Panc1 (cell line): ENCODE data around the gene ORC6. TPM values are rescaled to one million over a fixed set of nuclear protein-coding genes. Genes with fewer than 3 reads are reported as not detected.

Experiments used
- ATAC-seq: fragments of 200-7000 bp; cut with Tn5 transposase; 2 replicates; pipeline ENCODE4 v1.9.1; 2020; ENCODE audit warnings: mild to moderate bottlenecking, moderate library complexity
- BruUV-seq: library from RNA; stranded (reverse); fragments of 400-500 nt; replicated peaks from 2 replicates; lab custom pipeline; 2021; lab: Mats Ljungman, UMichigan
- CTCF ChIA-PET: fragments of 300-600 bp; sonication (Branson Sonifier 250); formaldehyde crosslinking; loops from one replicate; lab custom pipeline; 2022; ENCODE audit warnings: antibody characterized with exemption; lab: Charles Lee
- POLR2A ChIA-PET: fragments of 300-600 bp; sonication (Branson Sonifier 250); formaldehyde crosslinking; loops from one replicate; lab custom pipeline; 2022; ENCODE audit warnings: antibody characterized with exemption; lab: Charles Lee
- DNase-seq: peaks from one replicate; pipeline ENCODE4 v3.0.0-alpha.2; 2010; ENCODE audit warnings: low read depth, low spot score
- H3K27ac ChIP-seq: 2 replicates; pipeline ENCODE4 v1.5.1; 2011; ENCODE audit warnings: mild to moderate bottlenecking, low read length, inconsistent platforms
- H3K27me3 ChIP-seq: fragments of 200-500 bp; sonication (Bioruptor generic); 2 replicates; pipeline ENCODE4 v1.6.0; 2014; ENCODE audit warnings: low read length, inconsistent platforms; ENCODE audit not compliant: control insufficient read depth, insufficient read depth
- H3K36me3 ChIP-seq: fragments of 200-500 bp; sonication (Bioruptor generic); 2 replicates; pipeline ENCODE4 v1.5.1; 2014; ENCODE audit warnings: inconsistent platforms, mild to moderate bottlenecking, low read length, moderate library complexity; ENCODE audit not compliant: control insufficient read depth, insufficient read depth
- H3K4me1 ChIP-seq: 2 replicates; pipeline ENCODE4 v1.5.1; 2011; ENCODE audit warnings: inconsistent platforms, mild to moderate bottlenecking, low read length, moderate library complexity; ENCODE audit not compliant: control insufficient read depth, insufficient read depth
- H3K4me3 ChIP-seq, 2 experiments: 2 replicates each; pipeline ENCODE4 v1.5.1; 2011 to 2012; ENCODE audit warnings: low read depth in 2 of 2, low read length in 2 of 2, mild to moderate bottlenecking in 2 of 2, inconsistent platforms in 1 of 2, moderate library complexity in 1 of 2
- H3K9me3 ChIP-seq: fragments of 200-500 bp; sonication (Bioruptor generic); 2 replicates; pipeline ENCODE4 v1.5.1; 2014; ENCODE audit warnings: low read depth, mild to moderate bottlenecking, inconsistent platforms, low read length, moderate library complexity; ENCODE audit not compliant: control insufficient read depth, insufficient read depth
- POLR2AphosphoS5 ChIP-seq: IDR thresholded peaks from 2 replicates; pipeline ENCODE4 v1.6.1; 2012; ENCODE audit warnings: mild to moderate bottlenecking, low read depth, low read length, moderate library complexity
- SIN3A ChIP-seq: IDR thresholded peaks from 2 replicates; pipeline ENCODE4 v1.6.1; 2012; ENCODE audit warnings: low read depth, mild to moderate bottlenecking, low read length, moderate library complexity, borderline replicate concordance; ENCODE audit not compliant: insufficient read depth
- TCF7L2 ChIP-seq: IDR thresholded peaks from 2 replicates; pipeline ENCODE4 v1.6.1; 2011; ENCODE audit warnings: mild to moderate bottlenecking, low read depth, low read length, inconsistent platforms
- in situ Hi-C: cut with HindIII; loops from 2 replicates; pipeline ENCODE4 v1.10.0; 2016; ENCODE audit warnings: low sequenced_read_pairs, low pct_unique_long_range_greater_than_20kb
- intact Hi-C: fragments of 100-400 bp; cut with micrococcal nuclease; formaldehyde crosslinking; loops from one replicate; pipeline ENCODE4 v1.10.0; 2022; ENCODE audit not compliant: unreplicated experiment
- total RNA-seq: library from RNA; stranded (reverse); gene quantifications from one replicate; pipeline ENCODE4 v1.2.1, GENCODE V29; 2021; ENCODE audit not compliant: unreplicated experiment
- TF ChIP-seq, protein P1 (sequence below), 2 experiments: IDR thresholded peaks; 2 replicates each; pipeline ENCODE4 v1.6.1; 2011 to 2012; ENCODE audit warnings: low read depth in 2 of 2, control low read depth in 1 of 2, low read length in 1 of 2, mild to moderate bottlenecking in 1 of 2, moderate library complexity in 1 of 2; ENCODE audit not compliant: insufficient read depth in 1 of 2
- TF ChIP-seq, protein P2 (sequence below): fragments of 450-650 bp; IDR thresholded peaks from 2 replicates; pipeline ENCODE4 v1.5.1; 2017; ENCODE audit warnings: mild to moderate bottlenecking

Gene ORC6
- total RNA-seq, 1 experiment from 2014 or later: 33.5 TPM

DNA sequence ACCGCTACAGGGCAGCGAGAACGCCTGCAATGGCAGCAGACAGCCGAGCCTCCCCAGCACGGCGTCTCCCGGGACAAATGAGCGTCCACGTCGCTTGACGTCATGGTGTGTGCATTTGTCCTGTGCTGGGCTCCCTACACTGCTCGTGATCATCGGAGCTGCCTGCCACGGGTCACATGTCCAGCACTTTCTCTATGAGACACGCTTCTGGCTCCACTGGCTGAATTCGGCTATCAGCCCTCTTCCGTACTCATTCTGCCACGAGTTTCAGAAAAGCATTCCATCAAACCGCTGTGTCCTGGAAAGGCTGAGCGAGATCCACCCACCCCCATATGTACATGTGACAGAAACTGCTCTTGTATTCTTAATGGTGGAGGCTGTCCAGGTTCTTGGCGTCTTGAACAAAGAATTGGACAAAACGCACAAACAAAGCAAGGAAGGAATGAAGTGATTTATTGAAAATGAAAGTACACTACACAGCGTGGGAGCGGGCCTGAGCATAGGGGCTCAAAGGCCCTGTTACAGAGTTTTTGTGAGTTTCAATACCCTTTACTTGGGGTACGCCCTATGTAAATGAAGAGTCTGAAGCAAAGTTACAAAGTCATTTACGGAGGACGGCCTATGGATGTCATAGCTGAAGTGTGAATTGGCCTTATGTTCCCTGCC lies 39.7 kb upstream of the ORC6 start:
- intact Hi-C loops: no loop called here
- no peak for DNase-seq
- no peaks in the 10 kb centered on the region for H3K9me3 ChIP-seq
- ChIA-PET CTCF (no interaction called here), POLR2A (no interaction called here)
- no peak for ATAC-seq
- H3K27me3 ChIP-seq: no peaks in the 10 kb centered on the region
- in situ Hi-C loops: no loop called here
- TF ChIP-seq, protein P1, sequence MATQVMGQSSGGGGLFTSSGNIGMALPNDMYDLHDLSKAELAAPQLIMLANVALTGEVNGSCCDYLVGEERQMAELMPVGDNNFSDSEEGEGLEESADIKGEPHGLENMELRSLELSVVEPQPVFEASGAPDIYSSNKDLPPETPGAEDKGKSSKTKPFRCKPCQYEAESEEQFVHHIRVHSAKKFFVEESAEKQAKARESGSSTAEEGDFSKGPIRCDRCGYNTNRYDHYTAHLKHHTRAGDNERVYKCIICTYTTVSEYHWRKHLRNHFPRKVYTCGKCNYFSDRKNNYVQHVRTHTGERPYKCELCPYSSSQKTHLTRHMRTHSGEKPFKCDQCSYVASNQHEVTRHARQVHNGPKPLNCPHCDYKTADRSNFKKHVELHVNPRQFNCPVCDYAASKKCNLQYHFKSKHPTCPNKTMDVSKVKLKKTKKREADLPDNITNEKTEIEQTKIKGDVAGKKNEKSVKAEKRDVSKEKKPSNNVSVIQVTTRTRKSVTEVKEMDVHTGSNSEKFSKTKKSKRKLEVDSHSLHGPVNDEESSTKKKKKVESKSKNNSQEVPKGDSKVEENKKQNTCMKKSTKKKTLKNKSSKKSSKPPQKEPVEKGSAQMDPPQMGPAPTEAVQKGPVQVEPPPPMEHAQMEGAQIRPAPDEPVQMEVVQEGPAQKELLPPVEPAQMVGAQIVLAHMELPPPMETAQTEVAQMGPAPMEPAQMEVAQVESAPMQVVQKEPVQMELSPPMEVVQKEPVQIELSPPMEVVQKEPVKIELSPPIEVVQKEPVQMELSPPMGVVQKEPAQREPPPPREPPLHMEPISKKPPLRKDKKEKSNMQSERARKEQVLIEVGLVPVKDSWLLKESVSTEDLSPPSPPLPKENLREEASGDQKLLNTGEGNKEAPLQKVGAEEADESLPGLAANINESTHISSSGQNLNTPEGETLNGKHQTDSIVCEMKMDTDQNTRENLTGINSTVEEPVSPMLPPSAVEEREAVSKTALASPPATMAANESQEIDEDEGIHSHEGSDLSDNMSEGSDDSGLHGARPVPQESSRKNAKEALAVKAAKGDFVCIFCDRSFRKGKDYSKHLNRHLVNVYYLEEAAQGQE (IDR thresholded peaks at IDR 0.05; ENCODE audit: insufficient read depth in 1 of 2, low read depth in 2 of 2, low read length in 1 of 2): no peak
- no peak for TF ChIP-seq SIN3A
- no peak for TF ChIP-seq POLR2AphosphoS5
- no peak overlapping the region for H3K27ac ChIP-seq
- H3K36me3 ChIP-seq: no peaks in the 10 kb centered on the region
- H3K4me1 ChIP-seq: no peaks in the 10 kb centered on the region
- no peak overlapping the region for H3K4me3 ChIP-seq
- BruUV-seq: no TSS peak

DNA sequence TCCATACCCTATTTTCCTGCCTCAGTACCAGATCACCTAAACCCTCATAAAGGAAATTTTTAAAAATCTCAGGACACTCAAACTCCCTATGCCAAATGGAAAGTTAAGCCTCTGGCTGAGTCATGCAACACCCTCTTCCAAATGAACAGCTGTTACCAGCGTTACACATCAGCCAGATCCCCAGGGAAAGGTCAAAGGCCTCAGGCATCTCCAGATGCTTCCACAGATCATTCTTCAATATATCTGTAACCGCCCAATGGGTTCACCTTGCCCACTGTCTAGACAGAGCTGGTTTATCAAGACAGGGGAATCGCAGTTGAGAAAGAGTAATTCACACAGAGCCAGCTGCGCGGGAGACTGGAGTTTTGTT lies 39.2 kb upstream of the ORC6 start:
- H3K27ac ChIP-seq: no peak overlapping the region
- TF ChIP-seq, protein P1 (IDR thresholded peaks at IDR 0.05; ENCODE audit: insufficient read depth in 1 of 2, low read depth in 2 of 2, low read length in 1 of 2): no peak
- TF ChIP-seq SIN3A (no peak), TCF7L2 (no peak), POLR2AphosphoS5 (no peak)
- TF ChIP-seq, protein P2, sequence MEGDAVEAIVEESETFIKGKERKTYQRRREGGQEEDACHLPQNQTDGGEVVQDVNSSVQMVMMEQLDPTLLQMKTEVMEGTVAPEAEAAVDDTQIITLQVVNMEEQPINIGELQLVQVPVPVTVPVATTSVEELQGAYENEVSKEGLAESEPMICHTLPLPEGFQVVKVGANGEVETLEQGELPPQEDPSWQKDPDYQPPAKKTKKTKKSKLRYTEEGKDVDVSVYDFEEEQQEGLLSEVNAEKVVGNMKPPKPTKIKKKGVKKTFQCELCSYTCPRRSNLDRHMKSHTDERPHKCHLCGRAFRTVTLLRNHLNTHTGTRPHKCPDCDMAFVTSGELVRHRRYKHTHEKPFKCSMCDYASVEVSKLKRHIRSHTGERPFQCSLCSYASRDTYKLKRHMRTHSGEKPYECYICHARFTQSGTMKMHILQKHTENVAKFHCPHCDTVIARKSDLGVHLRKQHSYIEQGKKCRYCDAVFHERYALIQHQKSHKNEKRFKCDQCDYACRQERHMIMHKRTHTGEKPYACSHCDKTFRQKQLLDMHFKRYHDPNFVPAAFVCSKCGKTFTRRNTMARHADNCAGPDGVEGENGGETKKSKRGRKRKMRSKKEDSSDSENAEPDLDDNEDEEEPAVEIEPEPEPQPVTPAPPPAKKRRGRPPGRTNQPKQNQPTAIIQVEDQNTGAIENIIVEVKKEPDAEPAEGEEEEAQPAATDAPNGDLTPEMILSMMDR: no peak
- H3K4me3 ChIP-seq: no peak overlapping the region
- no TSS peak for BruUV-seq
- intact Hi-C loops: no loop called here
- in situ Hi-C loops: no loop called here
- CTCF ChIA-PET: no interaction called here
- no peaks in the 10 kb centered on the region for H3K9me3 ChIP-seq
- DNase-seq: no peak
- POLR2A ChIA-PET: no interaction called here
- H3K36me3 ChIP-seq: no peaks in the 10 kb centered on the region
- H3K4me1 ChIP-seq: no peaks in the 10 kb centered on the region
- no peak for ATAC-seq
- no peaks in the 10 kb centered on the region for H3K27me3 ChIP-seq
